Neutrophil (primary cell): Measurements from ENCODE around the gene BCS1L.

Source experiments
- H3K27ac ChIP-seq: fragments of 200-600 bp; sonication (generic); 2 replicates; pipeline ENCODE4 v1.5.1; 2016; ENCODE audit warnings: mild to moderate bottlenecking, moderate library complexity
- H3K27me3 ChIP-seq: fragments of 200-600 bp; sonication (generic); 2 replicates; pipeline ENCODE4 v1.6.0; 2016; ENCODE audit warnings: mild to moderate bottlenecking
- H3K36me3 ChIP-seq: fragments of 200-600 bp; sonication (generic); 2 replicates; pipeline ENCODE4 v1.5.1; 2017
- H3K4me1 ChIP-seq, 2 experiments: fragments of 200-600 bp in 1 of 2; sonication (generic) in 1 of 2; 1 replicate in 1 of 2; 2 replicates in 1 of 2; pipeline versions ENCODE4 v1.5.1 to v1.6.1; 2013 to 2016; ENCODE audit warnings: low read depth in 1 of 2, low read length in 1 of 2, mild to moderate bottlenecking in 1 of 2, moderate library complexity in 1 of 2; ENCODE audit not compliant: control insufficient read depth in 1 of 2, insufficient read depth in 1 of 2
- H3K4me3 ChIP-seq, 2 experiments: fragments of 200-600 bp in 1 of 2; sonication (generic) in 1 of 2; 1 replicate in 1 of 2; 2 replicates in 1 of 2; pipeline ENCODE4 v1.5.1; 2013 to 2016; ENCODE audit warnings: low read depth in 1 of 2, low read length in 1 of 2, mild to moderate bottlenecking in 1 of 2, moderate library complexity in 1 of 2
- H3K9me3 ChIP-seq: fragments of 200-600 bp; sonication (generic); 2 replicates; pipeline ENCODE4 v1.5.1; 2016
- TF ChIP-seq, protein P1 (sequence below): fragments of 200-600 bp; sonication (generic); IDR thresholded peaks from 2 replicates; pipeline ENCODE4 v1.5.1; 2016; ENCODE audit warnings: antibody characterized with exemption

Gene BCS1L

GRCh38 chr2:218694405-218695145 lies 35.1 kb downstream of the BCS1L start:
- H3K27ac ChIP-seq: no peak overlapping the region

GRCh38 chr2:218698885-218699284 lies 39.4 kb downstream of the BCS1L start:
- no peaks in the 10 kb centered on the region for H3K36me3 ChIP-seq
- H3K27ac ChIP-seq: no peak overlapping the region
- H3K4me3 ChIP-seq: no peak overlapping the region
- H3K27me3 ChIP-seq: no peaks in the 10 kb centered on the region
- TF ChIP-seq, protein P1, sequence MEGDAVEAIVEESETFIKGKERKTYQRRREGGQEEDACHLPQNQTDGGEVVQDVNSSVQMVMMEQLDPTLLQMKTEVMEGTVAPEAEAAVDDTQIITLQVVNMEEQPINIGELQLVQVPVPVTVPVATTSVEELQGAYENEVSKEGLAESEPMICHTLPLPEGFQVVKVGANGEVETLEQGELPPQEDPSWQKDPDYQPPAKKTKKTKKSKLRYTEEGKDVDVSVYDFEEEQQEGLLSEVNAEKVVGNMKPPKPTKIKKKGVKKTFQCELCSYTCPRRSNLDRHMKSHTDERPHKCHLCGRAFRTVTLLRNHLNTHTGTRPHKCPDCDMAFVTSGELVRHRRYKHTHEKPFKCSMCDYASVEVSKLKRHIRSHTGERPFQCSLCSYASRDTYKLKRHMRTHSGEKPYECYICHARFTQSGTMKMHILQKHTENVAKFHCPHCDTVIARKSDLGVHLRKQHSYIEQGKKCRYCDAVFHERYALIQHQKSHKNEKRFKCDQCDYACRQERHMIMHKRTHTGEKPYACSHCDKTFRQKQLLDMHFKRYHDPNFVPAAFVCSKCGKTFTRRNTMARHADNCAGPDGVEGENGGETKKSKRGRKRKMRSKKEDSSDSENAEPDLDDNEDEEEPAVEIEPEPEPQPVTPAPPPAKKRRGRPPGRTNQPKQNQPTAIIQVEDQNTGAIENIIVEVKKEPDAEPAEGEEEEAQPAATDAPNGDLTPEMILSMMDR: no peak
- no peaks in the 10 kb centered on the region for H3K4me1 ChIP-seq
- no peaks in the 10 kb centered on the region for H3K9me3 ChIP-seq

More at GRCh38 chr2:218694405-218695145, 35.1 kb downstream of the BCS1L start:
- Histone ChIP-seq H3K4me1 (no peaks in the 10 kb centered on the region), H3K4me3 (no peak overlapping the region), H3K27me3 (no peaks in the 10 kb centered on the region), H3K9me3 (no peaks in the 10 kb centered on the region), H3K36me3 (no peaks in the 10 kb centered on the region)
- TF ChIP-seq, protein P1: no peak

- Histone ChIP-seq H3K36me3 (no peaks in the 10 kb centered on the region), H3K27me3 (peaks cover 5% of the 10 kb centered on the region), H3K4me1 (no peaks in the 10 kb centered on the region), H3K27ac (no peak overlapping the region), H3K9me3 (no peaks in the 10 kb centered on the region), H3K4me3 (no peak overlapping the region)
- TF ChIP-seq, protein P1: no peak
Observed at GRCh38 chr2:218701806-218702205, 42.3 kb downstream of the BCS1L start.

GRCh38 chr2:218703341-218703740 lies 43.9 kb downstream of the BCS1L start:
- H3K27ac ChIP-seq: no peak overlapping the region

DNA sequence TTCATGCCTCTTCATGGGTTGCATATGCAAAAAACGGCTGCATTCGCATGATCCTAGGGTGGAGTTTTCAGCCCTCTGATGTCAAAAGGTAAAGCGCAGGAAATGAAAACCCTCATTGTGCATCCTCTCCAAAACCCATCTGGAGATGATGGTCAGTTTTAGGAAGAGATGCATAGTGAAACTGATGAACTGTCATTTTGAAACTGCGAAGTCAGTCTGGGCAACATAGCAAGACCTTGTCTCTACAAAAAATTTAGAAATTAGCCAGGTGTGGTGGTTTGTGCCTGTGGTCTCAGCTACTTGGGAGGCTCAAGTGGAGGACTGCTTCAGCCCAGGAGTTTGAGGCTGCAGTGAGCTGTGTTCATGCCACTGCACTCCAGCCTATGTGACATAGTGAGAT lies 48.6 kb downstream of the BCS1L start:
- peaks cover 11 to 15% of the 10 kb centered on the region in 2 experiments for H3K4me1 ChIP-seq
- H3K27me3 ChIP-seq: peaks cover 5% of the 10 kb centered on the region
- TF ChIP-seq, protein P1: no peak
- H3K9me3 ChIP-seq: no peaks in the 10 kb centered on the region
- no peaks in the 10 kb centered on the region for H3K36me3 ChIP-seq
- H3K4me3 ChIP-seq: no peak overlapping the region
- no peak overlapping the region for H3K27ac ChIP-seq

More at GRCh38 chr2:218703341-218703740, 43.9 kb downstream of the BCS1L start:
- H3K4me3 ChIP-seq: no peak overlapping the region
- H3K9me3 ChIP-seq: no peaks in the 10 kb centered on the region
- no peaks in the 10 kb centered on the region for H3K4me1 ChIP-seq
- peaks cover 5% of the 10 kb centered on the region for H3K27me3 ChIP-seq
- TF ChIP-seq, protein P1: no peak
- H3K36me3 ChIP-seq: no peaks in the 10 kb centered on the region
